K562 (cell line): ENCODE results near the gene KRTAP19-7. TPM values are rescaled to one million over a fixed set of nuclear protein-coding genes. Genes with fewer than 3 reads are reported as not detected.

ENCODE experiments used
- ATAC-seq: fragments of 200-7000 bp; cut with Tn5 transposase; 3 replicates; pipeline ENCODE4 v1.9.1; 2020; ENCODE audit warnings: moderate library complexity
- BruUV-seq: library from RNA; stranded (reverse); fragments of 400-500 nt; replicated peaks from 2 replicates; lab custom pipeline; 2021; lab: Mats Ljungman, UMichigan
- CTCF ChIA-PET: fragments of 300-600 bp; formaldehyde crosslinking; extraction: SDS; loops from one replicate; lab custom pipeline; 2021; ENCODE audit warnings: low intra/inter-chr PET ratio; lab: Yijun Ruan, JAX
- POLR2A ChIA-PET: fragments of 300-600, 350-650 bp; sonication (Branson Sonifier 250); formaldehyde crosslinking; extraction: SDS; loops from one replicate; lab custom pipeline; 2021; ENCODE audit warnings: antibody characterized with exemption, inconsistent platforms; lab: Yijun Ruan, JAX
- DNase-seq, 4 experiments: peaks; one replicate each; pipeline versions ENCODE4 v3.0.0 to v3.0.0-alpha.2; 2011 to 2018; ENCODE audit warnings: low spot score in 3 of 4, mixed read lengths in 3 of 4; ENCODE audit errors: extremely low read depth in 1 of 4
- FAIRE-seq: peaks from 2 replicates; lab custom pipeline; 2011; peaks lifted over from hg19 to GRCh38; lab: Jason Lieb, UNC
- H2AFZ ChIP-seq: 2 replicates; pipeline ENCODE4 v1.6.0; 2011; ENCODE audit warnings: low read depth, low read length, control low read depth, inconsistent platforms
- H3K27ac ChIP-seq: fragments of 200-600 bp; 3 replicates; pipeline ENCODE4 v1.8.0; 2011; ENCODE audit warnings: low read depth, mild to moderate bottlenecking, control low read depth, inconsistent platforms, low read length, moderate library complexity, mixed read lengths; ENCODE audit errors: extremely low read depth
- H3K27me3 ChIP-seq, 2 experiments: fragments of 300-600 bp in 1 of 2; 2 replicates in 1 of 2; 3 replicates in 1 of 2; pipeline versions ENCODE4 v1.6.0 to v1.8.0; 2011; ENCODE audit warnings: inconsistent platforms in 2 of 2, low read length in 2 of 2, mild to moderate bottlenecking in 1 of 2, mixed read lengths in 1 of 2, moderate library complexity in 1 of 2; ENCODE audit not compliant: control insufficient read depth in 2 of 2, insufficient read depth in 2 of 2
- H3K36me3 ChIP-seq: fragments of 300-600 bp; 3 replicates; pipeline ENCODE4 v1.8.0; 2011; ENCODE audit warnings: mild to moderate bottlenecking, low read length, inconsistent platforms; ENCODE audit not compliant: control insufficient read depth, insufficient read depth
- H3K4me1 ChIP-seq, 2 experiments: fragments of 200-600 bp in 1 of 2; replicated peaks in 1 of 2; 2 replicates in 1 of 2; 3 replicates in 1 of 2; pipeline versions ENCODE4 v1.5.1 to v1.8.0; 2011; ENCODE audit warnings: inconsistent platforms in 2 of 2, low read length in 2 of 2, mild to moderate bottlenecking in 1 of 2, mixed read lengths in 1 of 2, moderate library complexity in 1 of 2; ENCODE audit not compliant: control insufficient read depth in 2 of 2, insufficient read depth in 2 of 2
- H3K4me2 ChIP-seq: 2 replicates; pipeline ENCODE4 v1.6.1; 2011; ENCODE audit warnings: low read length, control low read depth, inconsistent platforms, mixed read lengths; ENCODE audit not compliant: insufficient read depth
- H3K4me3 ChIP-seq: fragments of 200-600 bp; sonication (generic), shearing (Covaris generic); 2 replicates; pipeline ENCODE4 v1.5.1; 2016; ENCODE audit warnings: control low read depth, inconsistent platforms
- H3K79me2 ChIP-seq: fragments of 200-600 bp; 3 replicates; pipeline ENCODE4 v1.8.0; 2011; ENCODE audit warnings: low read length, inconsistent platforms; ENCODE audit not compliant: control insufficient read depth, insufficient read depth
- H3K9ac ChIP-seq, 2 experiments: 2 replicates each; pipeline versions ENCODE4 v1.6.0 to v1.6.1; 2011; ENCODE audit warnings: low read depth in 2 of 2, low read length in 2 of 2, control low read depth in 1 of 2, inconsistent platforms in 1 of 2, mild to moderate bottlenecking in 1 of 2, mixed read lengths in 1 of 2; ENCODE audit not compliant: insufficient read depth in 1 of 2
- H3K9me1 ChIP-seq: one replicate; pipeline ENCODE4 v1.6.0; 2011; ENCODE audit warnings: inconsistent platforms, mild to moderate bottlenecking, low read length, moderate library complexity; ENCODE audit not compliant: control insufficient read depth, insufficient read depth
- H3K9me3 ChIP-seq: replicated peaks from 2 replicates; pipeline ENCODE4 v1.5.1; 2011; ENCODE audit warnings: low read depth, low read length, inconsistent platforms; ENCODE audit not compliant: control insufficient read depth, insufficient read depth
- H4K20me1 ChIP-seq: replicated peaks from 2 replicates; pipeline ENCODE4 v1.6.1; 2011; ENCODE audit warnings: low read length, inconsistent platforms, mixed read lengths; ENCODE audit not compliant: control insufficient read depth, insufficient read depth
- BACH1 ChIP-seq: fragments of 200-800 bp; sonication (Bioruptor generic); IDR thresholded peaks from 2 replicates; pipeline ENCODE4 v1.6.1; 2016; ENCODE audit warnings: missing genetic modification characterization, missing compliant biosample characterization
- MED1 ChIP-seq: sonication (generic); formaldehyde crosslinking; IDR thresholded peaks from 2 replicates; pipeline ENCODE4 v1.8.1; 2023; ENCODE audit warnings: missing genetic modification reagents, borderline replicate concordance
- NFE2L1 ChIP-seq: fragments of 450-650 bp; IDR thresholded peaks from 2 replicates; pipeline ENCODE4 v1.6.1; 2016; ENCODE audit warnings: missing genetic modification characterization, low read depth, mild to moderate bottlenecking, missing compliant biosample characterization, moderate library complexity, borderline replicate concordance
- NFIC ChIP-seq: fragments of 450-650 bp; IDR thresholded peaks from 2 replicates; pipeline ENCODE4 v1.6.1; 2017; ENCODE audit warnings: mild to moderate bottlenecking, inconsistent platforms
- PREB ChIP-seq: sonication (generic); formaldehyde crosslinking; IDR thresholded peaks from 2 replicates; pipeline ENCODE4 v1.8.1; 2023; ENCODE audit warnings: mild to moderate bottlenecking, missing genetic modification reagents
- PURB ChIP-seq: sonication (generic); formaldehyde crosslinking; IDR thresholded peaks from 2 replicates; pipeline ENCODE4 v1.9.0; 2021; ENCODE audit warnings: low read depth, mild to moderate bottlenecking, missing genetic modification reagents
- RBM34 ChIP-seq: fragments of 200-400 bp; formaldehyde crosslinking; IDR thresholded peaks from 2 replicates; pipeline ENCODE4 v1.6.1; 2018; ENCODE audit warnings: low read length, borderline replicate concordance; ENCODE audit not compliant: insufficient read depth
- ZNF316 ChIP-seq: fragments of 450-650 bp; IDR thresholded peaks from 2 replicates; pipeline ENCODE4 v1.6.1; 2016
- ZZZ3 ChIP-seq: fragments of 450-650 bp; IDR thresholded peaks from 2 replicates; pipeline ENCODE4 v1.6.1; 2016; ENCODE audit warnings: antibody characterized with exemption, mild to moderate bottlenecking, moderate library complexity
- WGBS: fragments of 100-300 bp; shearing (Covaris generic); methylation state at CpG from one replicate; pipeline ENCODE4 v1.1.6; 2016; ENCODE audit warnings: low coverage, mixed read lengths; ENCODE audit not compliant: insufficient coverage; ENCODE audit errors: missing lambda C conversion rate; 5-methylcytosine and 5-hydroxymethylcytosine counted together
- in situ Hi-C: fragments of 300-500 bp; cut with MboI; formaldehyde crosslinking; loops from 4 replicates; pipeline ENCODE4 v1.15.0; 2018; ENCODE audit warnings: inconsistent platforms, mixed read lengths
- intact Hi-C: fragments of 100-400 bp; cut with micrococcal nuclease; formaldehyde crosslinking; loops from 2 replicates; pipeline ENCODE4 v1.14.2; 2022
- polyA plus RNA-seq, 8 experiments: library from polyadenylated mRNA; depleted of rRNA in 4 of 8; stranded (reverse) in 5 of 8; unstranded in 3 of 8; fragments of >200 nt; fragmentation: Nextera tagmentation in 2 of 8; fragmentation: Illumina TruSeq in 1 of 8; extraction: Ambion mirVana in 2 of 8; extraction: Trizol in 1 of 8; gene quantifications; 2 replicates each; pipeline versions ENCODE4 v1.2.1 to v1.2.3, GENCODE V29; 2011 to 2014; ENCODE audit warnings: inconsistent platforms in 1 of 8, missing spikeins in 1 of 8
- total RNA-seq, 7 experiments: library from RNA; depleted of rRNA in 6 of 7; stranded (reverse); fragments of >200 nt in 6 of 7; fragmentation: Illumina TruSeq in 2 of 7; extraction: Trizol in 2 of 7; gene quantifications; 2 replicates each; pipeline versions ENCODE4 v1.2.1 to v1.2.3, GENCODE V29; 2011 to 2021; ENCODE audit warnings: low replicate concordance in 1 of 7

KRTAP19-7 gene
- total and polyA plus RNA-seq, 9 of the 15 experiments (the other 6 are each of a cell fraction or from before 2014, with no cell fraction given) = not detected

GRCh38 chr21:30600787-30601186 lies 39.7 kb upstream of the KRTAP19-7 start, which contains the start of gene KRTAP22-1:
KRTAP22-1 (plus strand) TSS chr21:30601087.
- Histone ChIP-seq H3K79me2 (no peaks in the 10 kb centered on the region), H2AFZ (no peak within 1 kb of the TSS), H3K9ac (no peak within 1 kb of the TSS), H3K27ac (no peak within 1 kb of the TSS), H3K4me2 (no peak within 1 kb of the TSS), H3K4me3 (no peak within 1 kb of the TSS), H3K27me3 (no peaks in the 10 kb centered on the region), H3K4me1 (no peaks in the 10 kb centered on the region), H4K20me1 (no peaks in the 10 kb centered on the region), H3K9me1 (no peaks in the 10 kb centered on the region), H3K36me3 (no peaks in the 10 kb centered on the region), H3K9me3 (peaks cover 4% of the 10 kb centered on the region)
- FAIRE-seq (no peak), DNase-seq (no peak), ATAC-seq (no peak)
- 0% methylated on average over 1 of the region's 1 CpG for WGBS
- ChIA-PET POLR2A (no interaction called here), CTCF (interaction anchor here (0.6 kb wide), 1 partner anchor 813 kb away, joined by 3 read pairs; no protein-coding TSS in a partner anchor)
- in situ Hi-C loops = no loop called here
- intact Hi-C loops = no loop called here
- BruUV-seq = no TSS peak
- TF ChIP-seq ZNF316 = peak; percentile 8; the same call in 1 of the 2 replicates
- TF ChIP-seq NFIC = no peak

DNA sequence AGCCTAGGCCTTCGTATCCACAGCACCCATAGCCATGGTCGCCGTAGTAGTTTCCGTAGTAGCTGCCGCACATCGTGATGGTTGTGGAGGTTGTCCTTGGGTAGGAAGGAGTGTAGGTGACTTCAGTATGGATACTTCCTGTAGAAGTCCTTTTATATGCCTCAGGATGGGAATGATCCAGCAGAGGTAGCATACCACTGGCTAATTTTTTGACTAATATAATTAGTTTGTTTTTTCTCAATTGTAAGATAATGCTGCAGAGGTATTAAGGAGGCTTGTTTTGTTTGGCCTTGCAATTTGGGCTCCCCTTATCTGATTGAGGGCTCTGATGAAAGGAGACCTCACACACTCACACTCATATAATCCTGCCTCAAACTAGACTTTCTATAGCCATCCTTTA lies 37.7 kb upstream of the KRTAP19-7 start, which contains the start of gene KRTAP6-2:
KRTAP6-2 (minus strand) TSS at position 101 of the 400 bp plus-strand sequence; CDS start at position 73, 28 bp downstream.
- POLR2A ChIA-PET = no interaction called here
- ATAC-seq (no peak), FAIRE-seq (no peak), DNase-seq (no peak)
- Histone ChIP-seq H3K4me3 (no peak within 1 kb of the TSS), H3K9me3 (no peaks in the 10 kb centered on the region), H3K27ac (no peak within 1 kb of the TSS), H2AFZ (no peak within 1 kb of the TSS), H3K36me3 (no peaks in the 10 kb centered on the region), H3K4me2 (no peak within 1 kb of the TSS), H3K9ac (no peak within 1 kb of the TSS), H3K9me1 (no peaks in the 10 kb centered on the region), H3K79me2 (no peaks in the 10 kb centered on the region), H4K20me1 (no peaks in the 10 kb centered on the region), H3K27me3 (no peaks in the 10 kb centered on the region), H3K4me1 (no peaks in the 10 kb centered on the region)
- intact Hi-C loops = no loop called here
- no TSS peak for BruUV-seq
- whole genome bisulfite sequencing = 0% methylated on average over 6 of the region's 6 CpGs
- in situ Hi-C loops = no loop called here
- CTCF ChIA-PET = no interaction called here
- no peak for TF ChIP-seq PURB (CRISPR knock-in tag)
- TF ChIP-seq BACH1 (tag) = no peak
- TF ChIP-seq RBM34 = no peak
- no peak for TF ChIP-seq ZZZ3
- TF ChIP-seq NFE2L1 = no peak
- no peak for TF ChIP-seq MED1 (CRISPR knock-in tag)
- no peak for TF ChIP-seq PREB
